Lower leg skin (tissue), 3 donors: ENCODE measurements around the gene ERF.

ENCODE experiments used
- CTCF ChIP-seq, 3 donors: fragments of 450-650 bp; IDR thresholded peaks; one replicate each; pipeline ENCODE4 v1.5.1; 2016; ENCODE audit warnings: antibody characterized with exemption in 3 of 3, mild to moderate bottlenecking in 3 of 3, moderate library complexity in 2 of 3
- POLR2A ChIP-seq, 2 donors: fragments of 450-650 bp; IDR thresholded peaks; one replicate each; pipeline ENCODE4 v1.6.1; 2016 to 2017; ENCODE audit warnings: antibody characterized with exemption in 2 of 2, mild to moderate bottlenecking in 1 of 2, moderate library complexity in 1 of 2

- TF ChIP-seq CTCF (IDR thresholded peaks at IDR 0.05) (no peak), POLR2A (IDR thresholded peaks at IDR 0.05) (no peak)
Observed at GRCh38 chr19:42293540-42293939, 38.6 kb upstream of the ERF start.
